Erythroblast (primary cell): ENCODE data around the gene GPX5.

Experiments used
- GATA1 ChIP-seq: IDR thresholded peaks from 2 replicates; pipeline ENCODE4 v1.6.1; 2011; ENCODE audit warnings: low read depth, mild to moderate bottlenecking, control low read depth, low read length, moderate library complexity
- POLR2A ChIP-seq: IDR thresholded peaks from 2 replicates; pipeline ENCODE4 v1.6.1; 2011; ENCODE audit warnings: mild to moderate bottlenecking, low read length

- TF ChIP-seq POLR2A, result no peak
- TF ChIP-seq GATA1, result no peak
Observed at GRCh38 chr6:28534875-28535274, 9.2 kb downstream of the GPX5 start.
